Heart left ventricle (tissue), 16 donors: Measurements from ENCODE around the gene SLC7A14. TPM values are rescaled to one million over a fixed set of nuclear protein-coding genes. Genes with fewer than 3 reads are reported as not detected.

Source experiments
- ATAC-seq, 4 donors: fragments of 200-7000 bp; cut with Tn5 transposase; one replicate each; pipeline ENCODE4 v1.9.1; 2020 to 2022; ENCODE audit warnings: moderate library complexity in 4 of 4, mild to moderate bottlenecking in 3 of 4, moderate number of reproducible peaks in 1 of 4
- DNase-seq, 5 donors: peaks; one replicate each; pipeline ENCODE4 v3.0.0-alpha.2; 2020
- H3K27ac ChIP-seq, 12 donors: fragments of 200-600 bp; sonication (generic) in 4 of 12; one replicate each; pipeline versions ENCODE4 v1.5.0 to v1.8.0; 2016 to 2022; ENCODE audit warnings: mild to moderate bottlenecking in 2 of 12
- H3K27me3 ChIP-seq, 9 donors: fragments of 200-600 bp; sonication (generic) in 2 of 9; one replicate each; pipeline versions ENCODE4 v1.5.1 to v1.8.0; 2016 to 2022; ENCODE audit warnings: mild to moderate bottlenecking in 3 of 9
- H3K36me3 ChIP-seq, 9 donors: fragments of 200-600 bp; sonication (generic) in 2 of 9; one replicate each; pipeline versions ENCODE4 v1.5.0 to v1.8.0; 2018 to 2022; ENCODE audit warnings: mild to moderate bottlenecking in 2 of 9
- H3K4me1 ChIP-seq, 12 donors: fragments of 200-600 bp; sonication (generic) in 4 of 12; one replicate each; pipeline versions ENCODE4 v1.5.0 to v1.8.0; 2016 to 2022; ENCODE audit warnings: mild to moderate bottlenecking in 3 of 12
- H3K4me3 ChIP-seq, 12 donors: fragments of 200-600 bp; sonication (generic) in 4 of 12; one replicate each; pipeline versions ENCODE4 v1.5.0 to v1.8.0; 2017 to 2022; ENCODE audit warnings: mild to moderate bottlenecking in 9 of 12, moderate library complexity in 4 of 12
- H3K9me3 ChIP-seq, 12 donors: fragments of 200-600 bp; sonication (generic) in 4 of 12; one replicate each; pipeline versions ENCODE4 v1.5.0 to v1.8.0; 2016 to 2022; ENCODE audit warnings: mild to moderate bottlenecking in 1 of 12
- CTCF ChIP-seq, 12 donors: fragments of 200-600 bp; sonication (generic) in 4 of 12; IDR thresholded peaks; one replicate each; pipeline versions ENCODE4 v1.5.0 to v1.8.0; 2018 to 2022; ENCODE audit warnings: antibody characterized with exemption in 12 of 12, mild to moderate bottlenecking in 5 of 12
- POLR2A ChIP-seq, 2 donors: fragments of 450-650 bp; IDR thresholded peaks; one replicate each; pipeline ENCODE4 v1.6.1; 2017; ENCODE audit warnings: antibody characterized with exemption in 2 of 2, mild to moderate bottlenecking in 2 of 2, moderate library complexity in 2 of 2
- WGBS, 4 donors: extraction: QIAGEN DNeasy Blood & Tissue Kit in 2 of 4; methylation state at CpG; one replicate each; pipeline versions ENCODE4 v1.1.5 to v1.1.7; 2013 to 2018; 5-methylcytosine and 5-hydroxymethylcytosine counted together
- intact Hi-C, 10 donors: fragments of 100-400 bp; cut with DNase I; formaldehyde crosslinking; loops; one replicate each; pipeline versions ENCODE4 v1.11.1 to v1.14.2; 2022
- polyA plus RNA-seq, 2 donors: library from polyadenylated mRNA; stranded (reverse); fragments of 200-250 nt; gene quantifications; one replicate each; pipeline ENCODE4 v1.2.3, GENCODE V29; 2013
- total RNA-seq, 9 donors: library from RNA; depleted of rRNA in 2 of 9; stranded (reverse); fragments of >200 nt in 2 of 9; fragmentation: NEBNext Ultra II Directional in 3 of 9; extraction: Animal tissue kit (Norgen Biotek cat#: 25700) in 3 of 9; gene quantifications; one replicate each; pipeline versions ENCODE4 v1.1.0 to v1.2.4, GENCODE V29; 2016 to 2023
- donor health status: ischemic (EF 13 %, LVEDD 7.1; RV severe dilation, severe dysfunction).
- donor health status: healthy with polysubstance abuse.
- donor health status: DM: no; HTN: yes; CAD: no.
- donor health status: DM: no; HTN: no; CAD: no.
- donor health status: ischemic (EF 25% LVEDD 6.9; RV normal size, moderate dysfunction).
- donor health status: ischemic (EF 25% LVEDD 5.7; RV mildly dilated, moderate dysfunction).
- donor health status: healthy.
- donor health status: DM: yes; HTN: yes; CAD: no.
- donor health status: ischemic (EF 35%, LVEDD 5.7; RV mildly dilated, moderate dysfunction).
- donor health status: nonischemic (EF 11% LVEDD 7.7; RV severe dilation, severe dysfunction).
- donor health status: DM: yes; HTN: yes; CAD: no.
- donor health status: PGD.
- donor health status: ischemic (EF 29% LVEDD 5.4; RV normal size, mild dysfunction).
- donor health status: nonischemic (EF 23%, LVEDD 6.1; RV moderate dilation, normal function).

SLC7A14 gene
- total and polyA plus RNA-seq, 11 donors, result 0.02 TPM; not detected in 9

- TF ChIP-seq CTCF (IDR thresholded peaks at IDR 0.05) (no peak), POLR2A (IDR thresholded peaks at IDR 0.05) (no peak)
- no peaks in the 10 kb centered on the region for H3K27me3 ChIP-seq
- no peak overlapping the region for H3K27ac ChIP-seq
- ATAC-seq (no peak), DNase-seq (no peak)
- no peak overlapping the region for H3K4me3 ChIP-seq
- no peaks in the 10 kb centered on the region for H3K9me3 ChIP-seq
- H3K36me3 ChIP-seq, result no peaks in the 10 kb centered on the region
- H3K4me1 ChIP-seq, result no peaks in the 10 kb centered on the region
- WGBS, 4 donors, result 81 to 92% (median 85%) methylated on average over 4 of the region's 4 CpGs
- intact Hi-C loops, result no loop called here
These were observed 103.7 kb downstream of the SLC7A14 start for GRCh38 chr3:170482199-170482598.

GRCh38 chr3:170480111-170480510, 105.8 kb downstream of the SLC7A14 start:
- no peaks in the 10 kb centered on the region for H3K36me3 ChIP-seq
- H3K4me1 ChIP-seq, result no peaks in the 10 kb centered on the region
- no peaks in the 10 kb centered on the region for H3K9me3 ChIP-seq
- no peak overlapping the region for H3K27ac ChIP-seq
- no peak for ATAC-seq
- no peaks in the 10 kb centered on the region for H3K27me3 ChIP-seq
- TF ChIP-seq POLR2A (IDR thresholded peaks at IDR 0.05) (no peak), CTCF (IDR thresholded peaks at IDR 0.05) (no peak)
- DNase-seq, result no peak
- 88 to 94% (median 90%) methylated on average over 4 of the region's 4 CpGs for WGBS, 4 donors
- intact Hi-C loops, result no loop called here
- H3K4me3 ChIP-seq, result no peak overlapping the region

- WGBS, 4 donors, result 46 to 90% (median 57%) methylated on average over 2 of the region's 2 CpGs
- Histone ChIP-seq H3K9me3 (no peaks in the 10 kb centered on the region), H3K27me3 (no peaks in the 10 kb centered on the region), H3K36me3 (no peaks in the 10 kb centered on the region), H3K4me1 (no peaks in the 10 kb centered on the region), H3K27ac (no peak overlapping the region), H3K4me3 (no peak overlapping the region)
- intact Hi-C loops, result no loop called here
- DNase-seq (no peak), ATAC-seq (no peak)
- TF ChIP-seq POLR2A (IDR thresholded peaks at IDR 0.05), result no peak
- TF ChIP-seq CTCF (IDR thresholded peaks at IDR 0.05), result no peak
These were observed 108.5 kb downstream of the SLC7A14 start for GRCh38 chr3:170477395-170477794.

GRCh38 chr3:170476291-170476690, 109.6 kb downstream of the SLC7A14 start:
- 33 to 52% (median 43%) methylated on average over 6 of the region's 6 CpGs for WGBS, 4 donors
- H3K27ac ChIP-seq, result no peak overlapping the region
- TF ChIP-seq CTCF (IDR thresholded peaks at IDR 0.05) (no peak), POLR2A (IDR thresholded peaks at IDR 0.05) (no peak)
- H3K36me3 ChIP-seq, result no peaks in the 10 kb centered on the region
- intact Hi-C loops, result no loop called here
- no peak overlapping the region for H3K4me3 ChIP-seq
- no peak for DNase-seq
- H3K4me1 ChIP-seq, result no peaks in the 10 kb centered on the region
- H3K9me3 ChIP-seq, result no peaks in the 10 kb centered on the region
- no peaks in the 10 kb centered on the region for H3K27me3 ChIP-seq
- ATAC-seq, result peak in 1 of 4 donors; percentile 42
